ENCODE results near the gene SDF2L1. TPM values are rescaled to one million over a fixed set of nuclear protein-coding genes. Genes with fewer than 3 reads are reported as not detected.

The SDF2L1 gene
- total RNA-seq, 1 donor from 2014 or later = 37.4 TPM

- DNase-seq (ENCODE audit: low spot score in 2 of 2) = no peak
- intact Hi-C loops (cut with DNase I) = no loop called here
- no peaks in the 10 kb centered on the region for H3K9me3 ChIP-seq
- no peak overlapping the region for H3K27ac ChIP-seq
- peak overlapping the region; percentile 52 to 69 for H3K4me3 ChIP-seq
- peaks cover 0 to 5% of the 10 kb centered on the region in 2 donors for H3K36me3 ChIP-seq
- H3K27me3 ChIP-seq = no peaks in the 10 kb centered on the region
- peaks cover 9 to 12% of the 10 kb centered on the region in 2 donors for H3K4me1 ChIP-seq
- TF ChIP-seq CTCF (IDR thresholded peaks at IDR 0.05) = no peak
These were observed 10.7 kb downstream of the SDF2L1 start for GRCh38 chr22:21652547-21653545.

GRCh38 chr22:21657020-21657359 lies 14.9 kb downstream of the SDF2L1 start:
- no peaks in the 10 kb centered on the region for H3K27me3 ChIP-seq
- no peak for DNase-seq (ENCODE audit: low spot score in 2 of 2)
- no peak for TF ChIP-seq CTCF (IDR thresholded peaks at IDR 0.05)
- H3K9me3 ChIP-seq = no peaks in the 10 kb centered on the region
- intact Hi-C loops (cut with DNase I) = no loop called here
- peaks cover 4 to 7% of the 10 kb centered on the region in 2 donors for H3K4me1 ChIP-seq
- no peaks in the 10 kb centered on the region for H3K36me3 ChIP-seq
- no peak overlapping the region for H3K27ac ChIP-seq
- H3K4me3 ChIP-seq = peak overlapping the region; percentile 56 to 78

- TF ChIP-seq CTCF (IDR thresholded peaks at IDR 0.05) = peak in 2 of 3 experiments; percentile 3 to 32
- Histone ChIP-seq H3K4me1 (peaks cover 4 to 5% of the 10 kb centered on the region in 2 donors), H3K27me3 (no peaks in the 10 kb centered on the region), H3K27ac (no peak overlapping the region), H3K9me3 (no peaks in the 10 kb centered on the region), H3K4me3 (peak overlapping the region; percentile 56 to 78), H3K36me3 (no peaks in the 10 kb centered on the region)
- DNase-seq (ENCODE audit: low spot score in 2 of 2) = peak in 1 of 2 donors; percentile 79
- intact Hi-C loops (cut with DNase I) = no loop called here
These were observed 15.4 kb downstream of the SDF2L1 start for GRCh38 chr22:21657360-21658032.

- no peaks in the 10 kb centered on the region for H3K36me3 ChIP-seq
- no peak for DNase-seq (ENCODE audit: low spot score in 2 of 2)
- no peak for TF ChIP-seq CTCF (IDR thresholded peaks at IDR 0.05)
- H3K27ac ChIP-seq = no peak overlapping the region
- H3K27me3 ChIP-seq = no peaks in the 10 kb centered on the region
- intact Hi-C loops (cut with DNase I) = loop anchor here (10.0 kb wide), 1 partner anchor 615 kb away; the partner anchor contains the start of gene LRRC74B
- peaks cover 2 to 4% of the 10 kb centered on the region in 2 donors for H3K4me1 ChIP-seq
- no peak overlapping the region for H3K4me3 ChIP-seq
- no peaks in the 10 kb centered on the region for H3K9me3 ChIP-seq
These were observed 17.9 kb downstream of the SDF2L1 start for GRCh38 chr22:21659864-21660525.

GRCh38 chr22:21660904-21661303 lies 18.8 kb downstream of the SDF2L1 start:
- no peak overlapping the region for H3K27ac ChIP-seq
- no peaks in the 10 kb centered on the region for H3K36me3 ChIP-seq
- H3K9me3 ChIP-seq = no peaks in the 10 kb centered on the region
- peaks cover 4 to 6% of the 10 kb centered on the region in 2 donors for H3K4me1 ChIP-seq
- no peak for TF ChIP-seq CTCF (IDR thresholded peaks at IDR 0.05)
- intact Hi-C loops (cut with DNase I) = loop anchor here (10.0 kb wide), 1 partner anchor 616 kb away; the partner anchor contains the start of gene LRRC74B
- no peak overlapping the region for H3K4me3 ChIP-seq
- H3K27me3 ChIP-seq = no peaks in the 10 kb centered on the region
- DNase-seq (ENCODE audit: low spot score in 2 of 2) = no peak

All from ascending aorta (tissue), 2 donors.